ENCODE measurements around the gene AFMID.
"Not testable (repeated sequence)": the region's sequence is repeated elsewhere in the genome, so short reads cannot be mapped to it uniquely, and the experiment has no call there.

AFMID gene

GRCh38 chr17:78240012-78240655 is 53.0 kb downstream of the AFMID start:
- DNase-seq, result no peak

DNA sequence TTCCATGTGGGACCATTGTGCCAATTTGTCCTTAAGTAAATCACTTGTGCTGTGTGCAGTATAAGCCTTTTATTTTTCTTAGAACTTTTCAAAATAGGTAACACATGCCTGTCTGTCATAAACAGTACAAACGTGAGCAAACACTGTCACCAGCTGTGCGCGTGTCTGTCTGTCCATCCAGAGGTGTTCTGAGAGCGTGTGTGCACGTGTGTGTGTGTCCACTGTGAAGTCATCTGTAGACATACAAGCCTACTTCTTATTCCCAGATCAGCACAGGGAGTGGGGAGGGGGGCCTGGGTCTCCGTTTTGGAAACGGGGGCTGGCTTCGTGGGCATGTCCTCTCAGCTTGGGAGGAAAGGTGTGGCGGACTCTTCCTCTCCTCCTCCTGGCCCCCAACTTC is 53.7 kb downstream of the AFMID start:
- DNase-seq, result no peak

GRCh38 chr17:78241277-78242023 is 54.3 kb downstream of the AFMID start:
- no peak for DNase-seq

- DNase-seq, result peak; percentile 63
Measured at GRCh38 chr17:78242024-78242742, 55.0 kb downstream of the AFMID start.

DNA sequence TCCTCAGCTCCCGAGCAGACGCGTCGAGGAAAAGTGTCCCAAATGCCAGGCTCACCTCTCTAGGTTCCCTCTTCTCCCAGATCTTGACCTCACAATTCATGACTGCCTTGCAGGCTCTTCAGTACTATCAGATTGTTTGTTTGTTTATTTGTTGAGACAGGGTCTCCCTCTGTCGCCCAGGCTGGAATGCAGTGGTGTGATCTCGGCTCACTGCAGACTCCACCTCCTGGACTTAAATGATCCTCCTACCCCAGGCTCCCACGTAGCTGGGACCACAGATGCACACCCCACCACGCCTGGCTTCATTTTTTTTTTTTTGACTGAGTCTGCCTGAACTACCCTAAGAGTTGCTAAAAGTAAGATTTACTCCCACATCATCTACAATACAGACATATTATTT is 60.1 kb downstream of the AFMID start:
- no peak for DNase-seq

GRCh38 chr17:78248051-78248914 is 61.1 kb downstream of the AFMID start:
- DNase-seq, result no peak

- DNase-seq, result no peak
Measured at GRCh38 chr17:78249074-78249817, 62.1 kb downstream of the AFMID start.

- DNase-seq, result no peak
Measured at GRCh38 chr17:78249818-78250806, 63.0 kb downstream of the AFMID start.

DNA sequence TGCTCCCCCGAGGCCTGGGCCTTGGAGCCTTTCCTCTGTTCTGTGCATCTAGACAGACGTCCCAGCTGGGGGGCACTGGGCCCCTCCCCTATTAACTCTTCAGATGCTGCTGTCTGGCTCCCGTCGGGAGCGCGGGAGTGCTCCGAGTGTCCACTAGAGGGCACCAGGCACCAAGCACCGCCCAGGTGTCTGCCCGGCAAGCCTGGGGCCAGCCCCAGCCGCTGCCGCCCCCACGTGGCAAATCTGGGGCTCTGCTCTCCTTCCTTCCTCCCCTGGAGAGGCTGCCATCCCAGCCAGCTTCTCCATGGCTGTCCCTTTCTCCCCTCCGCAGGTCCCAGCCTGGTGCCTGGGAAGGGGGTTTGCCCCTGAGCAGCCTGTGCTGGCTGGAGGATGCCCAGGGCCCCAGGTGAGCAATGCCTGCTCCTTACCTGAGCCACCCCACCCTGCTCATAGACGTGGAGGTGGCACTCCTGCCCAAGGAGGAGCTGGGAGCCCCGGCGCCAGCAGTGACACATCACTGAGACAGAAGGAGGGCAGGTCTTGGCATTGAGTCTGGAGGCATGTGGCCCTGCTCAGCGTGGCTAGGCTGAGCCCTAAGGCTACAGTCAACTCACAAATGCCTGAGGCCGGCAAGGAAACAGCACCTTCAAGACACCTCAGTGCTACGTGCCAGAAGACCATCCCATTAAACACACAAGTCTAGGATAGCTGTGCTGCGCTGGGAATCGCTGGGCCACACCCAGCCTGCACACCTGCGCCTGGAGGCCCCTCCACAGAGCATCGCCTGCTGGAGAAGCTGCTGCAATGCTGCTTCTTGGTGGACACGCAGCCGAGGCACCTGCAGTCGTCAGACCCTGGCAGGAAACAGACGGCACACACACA is 64.0 kb downstream of the AFMID start:
- DNase-seq, result peak; percentile 85

DNA sequence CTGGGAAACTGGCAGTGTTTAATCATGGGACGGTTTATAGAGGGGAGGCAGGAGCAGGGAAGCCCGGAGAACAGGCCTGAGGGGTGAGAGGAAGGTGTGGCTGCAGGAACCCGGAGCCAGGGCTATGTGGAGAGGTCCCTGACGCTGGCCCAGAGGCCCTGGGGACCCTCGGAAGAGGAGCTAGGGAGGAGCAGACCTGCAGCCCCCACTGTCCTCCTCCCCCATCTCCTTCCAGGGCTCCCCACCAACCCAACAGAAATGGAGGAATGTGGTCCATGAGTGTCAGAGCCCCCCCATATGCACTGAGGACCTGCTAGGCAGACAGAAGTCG is 64.6 kb downstream of the AFMID start:
- no peak for DNase-seq

DNA sequence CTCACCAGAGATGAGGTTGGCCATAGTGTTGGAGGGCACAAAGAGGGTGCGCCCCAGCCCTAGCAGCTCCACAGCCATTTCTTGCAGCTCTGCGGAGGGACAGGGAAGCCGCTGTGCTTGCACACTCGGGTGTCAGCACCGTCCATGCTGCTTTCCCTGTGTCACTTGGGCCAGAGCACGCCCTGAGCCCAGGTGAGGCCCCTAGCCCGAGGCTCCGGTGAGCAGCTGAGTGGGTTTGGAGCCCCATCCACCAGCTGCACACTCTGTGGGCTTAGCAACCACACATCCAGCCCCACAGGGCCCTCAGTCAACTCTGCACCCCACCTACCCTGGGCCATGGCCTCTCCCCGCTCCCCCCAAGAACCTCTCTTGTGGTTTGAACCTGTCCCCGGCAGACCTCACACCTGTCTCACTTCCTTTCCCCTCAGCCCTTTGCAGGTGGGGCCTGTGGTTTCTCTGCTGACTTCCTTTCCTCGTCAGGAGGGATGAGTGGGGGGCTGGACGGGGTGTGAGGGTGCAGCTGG is 65.0 kb downstream of the AFMID start:
- peak; percentile 86 for DNase-seq

DNA sequence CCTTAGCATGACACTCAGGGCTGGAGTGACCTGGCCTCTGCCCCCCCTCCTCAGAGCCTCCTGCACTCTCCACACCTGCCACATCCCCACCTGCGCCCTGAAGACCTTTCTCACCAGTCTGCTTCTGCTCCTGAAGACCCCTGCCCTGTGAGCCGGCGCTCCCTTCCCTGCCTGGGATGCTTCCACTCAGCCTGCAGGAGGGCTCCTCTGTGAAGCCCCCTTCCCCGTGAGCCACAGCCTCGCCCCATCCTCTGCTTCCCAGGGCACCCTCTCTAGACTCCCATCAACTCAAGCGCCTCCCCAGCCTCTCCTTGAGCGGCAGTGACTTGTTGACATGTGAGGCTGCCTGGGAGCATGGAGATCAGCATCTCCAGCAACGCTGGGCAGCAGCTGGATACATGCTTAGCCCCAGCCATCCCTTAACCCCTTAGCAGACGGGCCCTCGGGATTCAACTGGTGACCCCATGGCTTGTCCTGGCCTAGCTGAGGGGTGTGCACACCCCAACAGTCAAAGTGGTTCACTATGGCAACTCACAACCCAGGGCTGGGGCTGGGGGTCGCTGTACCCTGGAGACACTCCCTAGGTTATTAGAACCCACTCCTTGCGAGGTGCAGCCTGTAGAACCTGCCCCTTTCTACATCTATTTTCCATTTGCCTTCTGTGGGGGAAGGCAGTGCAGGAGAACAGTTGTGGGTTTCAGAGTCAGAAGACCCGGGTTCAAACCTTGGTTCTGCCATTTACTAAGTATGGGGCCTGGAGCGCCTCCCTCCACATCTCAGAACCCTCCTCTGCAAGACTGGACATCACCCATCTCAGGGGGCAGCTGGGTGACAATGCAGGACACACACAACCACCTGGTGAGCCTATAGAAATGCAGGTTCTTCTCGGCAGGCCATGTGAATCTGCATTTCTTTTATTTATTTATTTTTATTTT is 65.8 kb downstream of the AFMID start:
- no peak for DNase-seq

GRCh38 chr17:78253636-78253945 is 66.4 kb downstream of the AFMID start:
- DNase-seq, result not testable (repeated sequence)

DNA sequence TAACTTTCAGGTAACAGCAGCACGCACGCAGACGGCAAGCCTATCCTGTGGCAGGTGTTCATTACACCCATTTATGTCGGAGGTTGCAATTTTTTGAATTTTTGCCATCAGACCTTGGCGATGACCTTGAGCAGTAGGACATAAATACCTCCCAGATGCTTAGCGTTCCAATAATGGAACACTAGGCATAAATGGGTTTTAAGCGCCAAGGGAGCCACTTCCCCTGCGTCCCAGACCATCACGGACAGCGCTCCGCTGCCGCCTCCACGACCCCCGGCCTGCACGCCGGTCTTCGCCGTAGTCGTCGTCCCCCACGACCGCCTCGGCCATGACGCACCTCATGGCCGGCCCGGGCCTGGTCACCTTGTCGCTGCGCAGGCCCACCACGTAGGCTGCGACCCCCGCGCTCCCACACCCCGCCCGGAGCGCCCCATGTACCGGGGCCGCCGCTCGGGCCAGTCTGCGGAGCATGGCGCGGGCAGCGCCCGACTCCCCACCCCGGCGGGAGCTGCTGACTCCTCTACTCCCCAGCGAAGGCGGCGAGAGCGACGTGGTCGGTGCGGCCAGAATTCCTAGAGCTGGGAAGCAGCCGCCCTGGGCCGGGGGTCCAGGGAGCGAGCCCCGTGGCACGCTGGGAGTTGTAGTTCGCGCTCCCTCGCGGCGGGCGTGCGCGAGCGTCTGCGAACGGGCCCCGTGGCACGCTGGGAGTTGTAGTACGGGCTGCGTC is 66.9 kb downstream of the AFMID start:
- peak; percentile 80 for DNase-seq

DNA sequence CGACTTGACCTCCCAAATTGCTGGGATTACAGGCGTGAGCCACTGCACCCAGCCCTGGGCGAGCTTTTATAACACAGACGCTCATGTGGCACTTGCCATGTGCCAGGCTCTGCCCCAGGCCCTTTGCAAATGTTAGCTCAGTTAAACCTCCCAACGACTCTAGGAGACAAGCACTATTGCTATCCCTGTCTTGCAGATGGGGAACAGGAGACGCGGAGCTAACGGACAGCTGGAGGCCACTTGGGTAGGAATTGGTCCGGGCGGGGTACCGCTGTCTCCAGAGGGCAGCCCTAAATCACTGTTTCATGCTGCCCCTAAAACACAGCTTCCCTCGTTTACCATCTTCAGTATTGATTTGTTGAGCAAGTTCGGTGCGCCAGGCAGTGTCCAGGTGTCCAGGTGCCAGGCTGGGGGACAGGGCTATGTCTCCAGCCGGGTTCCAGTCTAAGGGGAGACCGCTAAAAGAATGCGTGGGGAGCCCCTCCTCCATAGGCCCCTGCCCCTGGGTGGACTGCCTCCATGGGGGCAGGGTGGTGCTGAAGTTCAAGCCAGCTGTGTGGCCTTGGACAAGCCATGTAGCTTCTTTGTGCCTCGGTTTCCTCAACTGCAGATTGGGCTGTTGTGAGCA is 68.0 kb downstream of the AFMID start:
- DNase-seq, result no peak

DNA sequence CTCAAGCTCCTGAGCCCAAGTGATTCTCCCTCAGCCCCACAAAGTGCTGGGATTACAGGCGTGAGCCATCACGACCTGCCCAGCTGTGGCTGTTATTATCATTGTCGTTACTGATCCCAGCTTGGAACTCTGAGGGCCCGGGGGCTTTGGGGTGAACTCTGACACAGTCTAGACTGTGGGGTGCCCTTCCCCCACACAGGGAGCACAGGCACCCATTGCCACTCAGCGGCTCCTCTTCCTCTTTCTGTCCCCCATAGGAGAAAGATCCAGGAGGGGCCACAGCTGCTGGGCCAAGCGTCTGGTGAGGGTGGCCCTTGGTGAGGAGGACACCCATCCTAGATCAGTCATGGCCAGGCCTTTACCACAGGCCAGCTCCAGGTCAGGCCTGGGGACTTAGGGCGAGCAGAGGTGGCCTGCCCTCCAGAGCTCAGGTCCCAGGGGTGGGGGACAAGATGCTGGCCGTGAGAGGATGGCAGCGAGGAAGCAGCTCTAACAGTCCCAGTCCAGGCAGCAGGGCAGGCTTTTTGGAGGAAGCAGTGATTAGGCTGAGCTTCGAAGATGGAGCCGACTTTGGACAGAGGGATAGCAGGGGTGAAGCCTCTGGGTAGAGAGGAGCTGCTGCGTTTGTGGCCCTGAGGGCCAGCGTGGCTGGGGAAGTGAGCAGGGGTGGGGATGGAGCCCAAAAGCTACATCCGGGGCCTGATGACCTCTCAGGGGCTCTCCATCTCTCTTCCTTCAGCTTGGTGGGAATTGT is 69.0 kb downstream of the AFMID start:
- DNase-seq, result no peak
